K562 (cell line): ENCODE measurements around the gene RPL29. TPM values are rescaled to one million over a fixed set of nuclear protein-coding genes. Genes with fewer than 3 reads are reported as not detected.

ENCODE experiments used
- polyA plus RNA-seq, 8 experiments: library from polyadenylated mRNA; depleted of rRNA in 4 of 8; stranded (reverse) in 5 of 8; unstranded in 3 of 8; fragments of >200 nt; fragmentation: Nextera tagmentation in 2 of 8; fragmentation: Illumina TruSeq in 1 of 8; extraction: Ambion mirVana in 2 of 8; extraction: Trizol in 1 of 8; gene quantifications; 2 replicates each; pipeline versions ENCODE4 v1.2.1 to v1.2.3, GENCODE V29; 2011 to 2014; ENCODE audit warnings: inconsistent platforms in 1 of 8, missing spikeins in 1 of 8
- small RNA-seq: library from RNA; depleted of rRNA; stranded (forward); fragments of <200 nt; gene quantifications from one replicate; pipeline ENCODE3, GENCODE V24; 2014
- total RNA-seq, 7 experiments: library from RNA; depleted of rRNA in 6 of 7; stranded (reverse); fragments of >200 nt in 6 of 7; fragmentation: Illumina TruSeq in 2 of 7; extraction: Trizol in 2 of 7; gene quantifications; 2 replicates each; pipeline versions ENCODE4 v1.2.1 to v1.2.3, GENCODE V29; 2011 to 2021; ENCODE audit warnings: low replicate concordance in 1 of 7

The RPL29 gene
- total and polyA plus RNA-seq, 9 of the 15 experiments (the other 6 are each of a cell fraction or from before 2014, with no cell fraction given) = 568 to 1,475 (median 1,104) TPM

Small RNA genes lying within 50 kb of the gene (small RNA-seq; reads per million reads assigned to genes)
- gene AC115284.1 = not detected

Other genes starting within 250 kb of the RPL29 start
Only the 7 nearest of the 17 such genes appear.
- 62.6 and 68.5 TPM in 2 replicates for gene RRP9, start 54.0 kb downstream of the RPL29 start, total RNA-seq (2014; rRNA removed)
- 15.7 and 29.1 TPM in 2 replicates for gene RRP9, start 54.0 kb downstream of the RPL29 start, total RNA-seq (2014; rRNA removed; fragmentation: Illumina TruSeq; extraction: Trizol)
- 48.9 and 52.4 TPM in 2 replicates for gene RRP9, start 54.0 kb downstream of the RPL29 start, total RNA-seq (2015; rRNA removed; fragmentation: Illumina TruSeq; extraction: Trizol)
- gene RRP9, start 54.0 kb downstream of the RPL29 start, total RNA-seq (2021) = 64.1 and 67.0 TPM in 2 replicates
- 20.3 and 23.1 TPM in 2 replicates for gene RRP9, start 54.0 kb downstream of the RPL29 start, polyA plus RNA-seq (2011; rRNA removed)
- 45.9 and 55.5 TPM in 2 replicates for gene RRP9, start 54.0 kb downstream of the RPL29 start, polyA plus RNA-seq (2014; fragmentation: Illumina TruSeq; extraction: Trizol)
- gene RRP9, start 54.0 kb downstream of the RPL29 start, polyA plus RNA-seq (2014; fragmentation: Nextera tagmentation; extraction: Ambion mirVana) = 10 to 100 TPM in 1 of 2 experiments, 1 to 10 TPM in 1; 5.2 to 12.9 TPM
- gene RRP9, start 54.0 kb downstream of the RPL29 start, polyA plus RNA-seq (2014; rRNA removed) = 62.1 and 64.4 TPM in 2 replicates
- gene PARP3, start 53.5 kb downstream of the RPL29 start, total RNA-seq (2014; rRNA removed) = 5.2 and 6.2 TPM in 2 replicates
- 1.9 and 2.2 TPM in 2 replicates for gene PARP3, start 53.5 kb downstream of the RPL29 start, total RNA-seq (2014; rRNA removed; fragmentation: Illumina TruSeq; extraction: Trizol)
- gene PARP3, start 53.5 kb downstream of the RPL29 start, total RNA-seq (2015; rRNA removed; fragmentation: Illumina TruSeq; extraction: Trizol) = 4.6 and 4.7 TPM in 2 replicates
- gene PARP3, start 53.5 kb downstream of the RPL29 start, total RNA-seq (2021) = 4.8 and 6.5 TPM in 2 replicates
- gene PARP3, start 53.5 kb downstream of the RPL29 start, polyA plus RNA-seq (2011; rRNA removed) = 3.7 and 6.6 TPM in 2 replicates
- gene PARP3, start 53.5 kb downstream of the RPL29 start, polyA plus RNA-seq (2014; fragmentation: Illumina TruSeq; extraction: Trizol) = 4.5 and 5.3 TPM in 2 replicates
- under 1 TPM; 0.46 to 0.55 TPM for gene PARP3, start 53.5 kb downstream of the RPL29 start, polyA plus RNA-seq (2014; fragmentation: Nextera tagmentation; extraction: Ambion mirVana)
- gene PARP3, start 53.5 kb downstream of the RPL29 start, polyA plus RNA-seq (2014; rRNA removed) = 6.6 TPM in 2 replicates
- not detected in 2 replicates for gene GPR62, start 40.5 kb downstream of the RPL29 start, total RNA-seq (2014; rRNA removed)
- gene GPR62, start 40.5 kb downstream of the RPL29 start, total RNA-seq (2014; rRNA removed; fragmentation: Illumina TruSeq; extraction: Trizol) = not detected in 2 replicates
- gene GPR62, start 40.5 kb downstream of the RPL29 start, total RNA-seq (2015; rRNA removed; fragmentation: Illumina TruSeq; extraction: Trizol) = not detected in 2 replicates
- not detected in 2 replicates for gene GPR62, start 40.5 kb downstream of the RPL29 start, total RNA-seq (2021)
- gene GPR62, start 40.5 kb downstream of the RPL29 start, polyA plus RNA-seq (2011; rRNA removed) = not detected in 2 replicates
- not detected in 2 replicates for gene GPR62, start 40.5 kb downstream of the RPL29 start, polyA plus RNA-seq (2014; fragmentation: Illumina TruSeq; extraction: Trizol)
- gene GPR62, start 40.5 kb downstream of the RPL29 start, polyA plus RNA-seq (2014; fragmentation: Nextera tagmentation; extraction: Ambion mirVana) = not detected
- gene GPR62, start 40.5 kb downstream of the RPL29 start, polyA plus RNA-seq (2014; rRNA removed) = not detected in 2 replicates
- gene PCBP4, start 28.4 kb downstream of the RPL29 start, total RNA-seq (2014; rRNA removed) = 4.6 and 4.9 TPM in 2 replicates
- 0.73 and 0.93 TPM in 2 replicates for gene PCBP4, start 28.4 kb downstream of the RPL29 start, total RNA-seq (2014; rRNA removed; fragmentation: Illumina TruSeq; extraction: Trizol)
- 1.6 and 2.1 TPM in 2 replicates for gene PCBP4, start 28.4 kb downstream of the RPL29 start, total RNA-seq (2015; rRNA removed; fragmentation: Illumina TruSeq; extraction: Trizol)
- 4.7 and 5.7 TPM in 2 replicates for gene PCBP4, start 28.4 kb downstream of the RPL29 start, total RNA-seq (2021)
- 3.1 and 5.5 TPM in 2 replicates for gene PCBP4, start 28.4 kb downstream of the RPL29 start, polyA plus RNA-seq (2011; rRNA removed)
- gene PCBP4, start 28.4 kb downstream of the RPL29 start, polyA plus RNA-seq (2014; fragmentation: Illumina TruSeq; extraction: Trizol) = 2.6 and 4.7 TPM in 2 replicates
- gene PCBP4, start 28.4 kb downstream of the RPL29 start, polyA plus RNA-seq (2014; fragmentation: Nextera tagmentation; extraction: Ambion mirVana) = under 1 TPM; 0.06 to 0.07 TPM
- gene PCBP4, start 28.4 kb downstream of the RPL29 start, polyA plus RNA-seq (2014; rRNA removed) = 5.8 and 6.4 TPM in 2 replicates
- 46.5 and 78.4 TPM in 2 replicates for gene ABHD14B, start 21.8 kb downstream of the RPL29 start, total RNA-seq (2014; rRNA removed)
- 27.4 and 28.3 TPM in 2 replicates for gene ABHD14B, start 21.8 kb downstream of the RPL29 start, total RNA-seq (2014; rRNA removed; fragmentation: Illumina TruSeq; extraction: Trizol)
- 33.7 and 34.0 TPM in 2 replicates for gene ABHD14B, start 21.8 kb downstream of the RPL29 start, total RNA-seq (2015; rRNA removed; fragmentation: Illumina TruSeq; extraction: Trizol)
- 65.2 and 68.0 TPM in 2 replicates for gene ABHD14B, start 21.8 kb downstream of the RPL29 start, total RNA-seq (2021)
- 107 and 114 TPM in 2 replicates for gene ABHD14B, start 21.8 kb downstream of the RPL29 start, polyA plus RNA-seq (2011; rRNA removed)
- 72.2 and 86.5 TPM in 2 replicates for gene ABHD14B, start 21.8 kb downstream of the RPL29 start, polyA plus RNA-seq (2014; fragmentation: Illumina TruSeq; extraction: Trizol)
- gene ABHD14B, start 21.8 kb downstream of the RPL29 start, polyA plus RNA-seq (2014; fragmentation: Nextera tagmentation; extraction: Ambion mirVana) = 10 to 100 TPM; 10.6 to 11.7 TPM
- 80.5 and 87.3 TPM in 2 replicates for gene ABHD14B, start 21.8 kb downstream of the RPL29 start, polyA plus RNA-seq (2014; rRNA removed)
- 8.4 and 12.2 TPM in 2 replicates for gene ABHD14A, start 20.8 kb downstream of the RPL29 start, total RNA-seq (2014; rRNA removed)
- 1.7 and 3.3 TPM in 2 replicates for gene ABHD14A, start 20.8 kb downstream of the RPL29 start, total RNA-seq (2014; rRNA removed; fragmentation: Illumina TruSeq; extraction: Trizol)
- gene ABHD14A, start 20.8 kb downstream of the RPL29 start, total RNA-seq (2015; rRNA removed; fragmentation: Illumina TruSeq; extraction: Trizol) = 7.7 and 8.3 TPM in 2 replicates
- 9.4 and 10.6 TPM in 2 replicates for gene ABHD14A, start 20.8 kb downstream of the RPL29 start, total RNA-seq (2021)
- gene ABHD14A, start 20.8 kb downstream of the RPL29 start, polyA plus RNA-seq (2011; rRNA removed) = 6.6 and 10.5 TPM in 2 replicates
- gene ABHD14A, start 20.8 kb downstream of the RPL29 start, polyA plus RNA-seq (2014; fragmentation: Illumina TruSeq; extraction: Trizol) = 7.1 and 8.4 TPM in 2 replicates
- 1 to 10 TPM in 1 of 2 experiments, under 1 TPM in 1; 0.90 to 2.0 TPM for gene ABHD14A, start 20.8 kb downstream of the RPL29 start, polyA plus RNA-seq (2014; fragmentation: Nextera tagmentation; extraction: Ambion mirVana)
- 9.6 and 14.0 TPM in 2 replicates for gene ABHD14A, start 20.8 kb downstream of the RPL29 start, polyA plus RNA-seq (2014; rRNA removed)
- 118 and 179 TPM in 2 replicates for gene ACY1, start 12.4 kb downstream of the RPL29 start, total RNA-seq (2014; rRNA removed)
- 44.6 and 70.7 TPM in 2 replicates for gene ACY1, start 12.4 kb downstream of the RPL29 start, total RNA-seq (2014; rRNA removed; fragmentation: Illumina TruSeq; extraction: Trizol)
- gene ACY1, start 12.4 kb downstream of the RPL29 start, total RNA-seq (2015; rRNA removed; fragmentation: Illumina TruSeq; extraction: Trizol) = 93.2 and 96.9 TPM in 2 replicates
- 134 and 138 TPM in 2 replicates for gene ACY1, start 12.4 kb downstream of the RPL29 start, total RNA-seq (2021)
- 104 and 144 TPM in 2 replicates for gene ACY1, start 12.4 kb downstream of the RPL29 start, polyA plus RNA-seq (2011; rRNA removed)
- 123 and 129 TPM in 2 replicates for gene ACY1, start 12.4 kb downstream of the RPL29 start, polyA plus RNA-seq (2014; fragmentation: Illumina TruSeq; extraction: Trizol)
- 100 to 1,000 TPM; 179 to 195 TPM for gene ACY1, start 12.4 kb downstream of the RPL29 start, polyA plus RNA-seq (2014; fragmentation: Nextera tagmentation; extraction: Ambion mirVana)
- gene ACY1, start 12.4 kb downstream of the RPL29 start, polyA plus RNA-seq (2014; rRNA removed) = 128 and 136 TPM in 2 replicates